AG04450 (cell line): ENCODE measurements around the gene TTLL11. TPM values are rescaled to one million over a fixed set of nuclear protein-coding genes. Genes with fewer than 3 reads are reported as not detected.
"Not testable (repeated sequence)": the region's sequence is repeated elsewhere in the genome, so short reads cannot be mapped to it uniquely, and the experiment has no call there.

Experiments used
- CTCF ChIA-PET: fragments of 300-600, 350-600 bp; formaldehyde crosslinking; extraction: SDS; loops from one replicate; lab custom pipeline; 2022; ENCODE audit warnings: antibody characterized with exemption, inconsistent platforms; lab: Charles Lee
- POLR2A ChIA-PET: fragments of 350-600 bp; formaldehyde crosslinking; extraction: SDS; loops from one replicate; lab custom pipeline; 2021; ENCODE audit warnings: antibody characterized with exemption, inconsistent platforms; lab: Yijun Ruan, JAX
- DNase-seq: peaks from one replicate; pipeline ENCODE4 v3.0.0-alpha.2; 2011; ENCODE audit warnings: low read depth, low spot score
- H3K27ac ChIP-seq: one replicate; pipeline ENCODE4 v1.5.1; 2012; ENCODE audit warnings: low read depth, low read length, control low read depth
- H3K27me3 ChIP-seq: one replicate; pipeline ENCODE4 v1.6.0; 2012; ENCODE audit warnings: low read length; ENCODE audit not compliant: control insufficient read depth, insufficient read depth
- H3K4me3 ChIP-seq: 2 replicates; pipeline ENCODE4 v1.5.1; 2011; ENCODE audit warnings: mild to moderate bottlenecking, low read depth, low read length, control low read depth
- H3K9me3 ChIP-seq: 2 replicates; pipeline ENCODE4 v1.5.1; 2012; ENCODE audit warnings: low read length; ENCODE audit not compliant: control insufficient read depth, insufficient read depth
- CTCF ChIP-seq: IDR thresholded peaks from 2 replicates; pipeline ENCODE4 v1.5.1; 2011; ENCODE audit warnings: low read depth, low read length, control low read depth, inconsistent platforms
- polyA plus RNA-seq: library from polyadenylated mRNA; depleted of rRNA; stranded (reverse); fragments of >200 nt; gene quantifications from 2 replicates; pipeline ENCODE4 v1.2.3, GENCODE V29; 2011

TTLL11 gene
- polyA plus RNA-seq, 1 experiment: 4.6 TPM

- CTCF ChIA-PET: no interaction called here
- no peaks in the 10 kb centered on the region for H3K9me3 ChIP-seq
- POLR2A ChIA-PET: no interaction called here
- no peak for DNase-seq
- H3K27me3 ChIP-seq: peaks cover 7% of the 10 kb centered on the region
- H3K4me3 ChIP-seq: no peak overlapping the region
- TF ChIP-seq CTCF: no peak
- no peak overlapping the region for H3K27ac ChIP-seq
Measured at GRCh38 chr9:121802753-121803152, 290.4 kb downstream of the TTLL11 start.

GRCh38 chr9:121801579-121801978 lies 291.5 kb downstream of the TTLL11 start:
- ChIA-PET CTCF (no interaction called here), POLR2A (no interaction called here)
- Histone ChIP-seq H3K9me3 (no peaks in the 10 kb centered on the region), H3K27ac (no peak overlapping the region), H3K27me3 (peaks cover 11% of the 10 kb centered on the region), H3K4me3 (no peak overlapping the region)
- no peak for DNase-seq
- no peak for TF ChIP-seq CTCF

- CTCF ChIA-PET: no interaction called here
- POLR2A ChIA-PET: no interaction called here
- no peak for DNase-seq
- Histone ChIP-seq H3K27me3 (peaks cover 11% of the 10 kb centered on the region), H3K27ac (no peak overlapping the region), H3K9me3 (no peaks in the 10 kb centered on the region), H3K4me3 (no peak overlapping the region)
- no peak for TF ChIP-seq CTCF
Measured at GRCh38 chr9:121800376-121800775, 292.7 kb downstream of the TTLL11 start.

GRCh38 chr9:121798941-121799340 lies 294.2 kb downstream of the TTLL11 start:
- DNase-seq: no peak
- Histone ChIP-seq H3K27me3 (peaks cover 8% of the 10 kb centered on the region), H3K9me3 (no peaks in the 10 kb centered on the region), H3K27ac (no peak overlapping the region), H3K4me3 (no peak overlapping the region)
- CTCF ChIA-PET: no interaction called here
- POLR2A ChIA-PET: no interaction called here
- TF ChIP-seq CTCF: no peak

- peaks cover 3% of the 10 kb centered on the region for H3K27me3 ChIP-seq
- DNase-seq: no peak
- no peak overlapping the region for H3K27ac ChIP-seq
- no peak for TF ChIP-seq CTCF
- CTCF ChIA-PET: no interaction called here
- no peaks in the 10 kb centered on the region for H3K9me3 ChIP-seq
- H3K4me3 ChIP-seq: no peak overlapping the region
- POLR2A ChIA-PET: no interaction called here
Measured at GRCh38 chr9:121797081-121797480, 296.0 kb downstream of the TTLL11 start.

- H3K27me3 ChIP-seq, H3K9me3 ChIP-seq, H3K27ac ChIP-seq, H3K4me3 ChIP-seq, DNase-seq, CTCF ChIA-PET, POLR2A ChIA-PET: not testable (repeated sequence)
Measured at GRCh38 chr9:121794334-121794733, 298.8 kb downstream of the TTLL11 start.

GRCh38 chr9:121792476-121792875 lies 300.6 kb downstream of the TTLL11 start:
- DNase-seq, H3K27ac ChIP-seq, H3K27me3 ChIP-seq, POLR2A ChIA-PET, CTCF ChIA-PET, H3K9me3 ChIP-seq, H3K4me3 ChIP-seq: not testable (repeated sequence)
